HG02759 (cell line): ENCODE measurements around the gene PTP4A2.
"Not testable (repeated sequence)": the region's sequence is repeated elsewhere in the genome, so short reads cannot be mapped to it uniquely, and the experiment has no call there.

Source experiments
- ATAC-seq: cut with Tn5 transposase; IDR thresholded peaks from one replicate; pipeline ENCODE4 v1.9.1; 2021; ENCODE audit warnings: mild to moderate bottlenecking, moderate library complexity; ENCODE audit not compliant: unreplicated experiment

The PTP4A2 gene

DNA sequence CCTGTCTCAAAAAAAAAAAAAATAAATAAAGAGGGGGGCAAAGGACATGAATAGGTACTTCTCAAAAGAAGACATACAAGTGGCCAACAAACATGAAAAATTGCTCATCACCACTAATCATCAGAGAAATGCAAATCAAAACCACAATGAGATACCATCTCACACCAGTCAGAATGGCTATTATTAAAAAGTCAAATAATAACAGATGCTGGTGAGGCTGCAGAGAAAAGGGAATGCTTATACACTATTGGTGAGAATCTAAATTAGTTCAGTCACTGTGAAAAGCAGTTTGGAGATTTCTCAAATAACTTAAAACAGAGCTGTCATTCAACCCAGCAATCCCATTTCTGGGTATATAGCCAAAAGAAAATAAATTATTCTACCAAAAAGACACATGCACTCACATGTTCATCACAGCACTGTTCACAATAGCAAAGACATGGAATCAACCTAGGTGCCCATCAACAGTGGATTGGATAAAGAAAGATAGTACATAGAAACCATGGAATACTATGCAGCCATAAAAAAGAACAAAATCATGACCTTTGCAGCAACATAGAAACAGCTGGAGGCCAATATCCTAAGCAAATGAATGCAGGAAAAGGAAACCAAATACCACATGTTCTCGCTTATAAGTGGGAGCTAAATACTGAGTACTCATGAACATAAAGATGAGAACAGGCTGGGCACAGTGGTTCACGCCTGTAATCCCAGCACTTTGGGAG is 42.5 kb downstream of the PTP4A2 start:
- ATAC-seq: not testable (repeated sequence)

DNA sequence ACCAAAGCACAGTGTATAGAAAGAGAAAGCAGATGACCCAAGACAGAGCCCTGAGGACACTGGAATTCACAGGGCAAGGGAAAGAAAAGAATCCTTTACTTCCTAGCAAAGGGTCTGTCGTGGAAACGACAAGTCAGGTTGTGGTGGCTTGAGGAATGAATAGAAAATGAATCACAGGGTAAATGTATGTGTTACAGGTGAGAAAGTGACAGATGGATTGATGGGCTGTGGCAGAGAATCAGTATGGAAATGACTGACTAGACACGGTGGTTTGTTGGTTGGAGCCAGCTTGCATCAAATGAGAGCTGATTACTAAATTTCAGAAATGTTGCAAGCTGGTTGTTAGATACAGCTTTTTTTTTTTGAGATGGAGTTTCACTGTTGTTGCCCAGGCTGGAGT is 46.9 kb downstream of the PTP4A2 start:
- no peak for ATAC-seq

DNA sequence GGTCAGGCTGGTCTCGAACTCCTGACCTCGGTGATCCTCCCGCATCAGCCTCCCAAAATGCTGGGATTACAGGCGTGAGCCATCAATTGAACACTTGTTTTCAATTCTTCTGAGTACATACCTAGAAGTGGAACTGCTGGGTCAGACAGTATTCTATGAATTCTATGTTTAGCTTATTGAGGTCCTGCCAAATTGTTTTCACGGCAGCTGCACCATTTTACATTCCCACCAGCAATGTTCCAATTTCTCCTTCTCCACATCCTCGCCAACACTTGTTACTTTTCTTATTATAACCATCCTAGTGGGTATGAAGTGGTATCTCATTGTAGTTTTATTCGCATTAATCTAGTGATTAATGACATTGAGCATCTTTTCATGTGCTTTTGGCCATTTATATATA is 49.9 kb downstream of the PTP4A2 start:
- no peak for ATAC-seq

DNA sequence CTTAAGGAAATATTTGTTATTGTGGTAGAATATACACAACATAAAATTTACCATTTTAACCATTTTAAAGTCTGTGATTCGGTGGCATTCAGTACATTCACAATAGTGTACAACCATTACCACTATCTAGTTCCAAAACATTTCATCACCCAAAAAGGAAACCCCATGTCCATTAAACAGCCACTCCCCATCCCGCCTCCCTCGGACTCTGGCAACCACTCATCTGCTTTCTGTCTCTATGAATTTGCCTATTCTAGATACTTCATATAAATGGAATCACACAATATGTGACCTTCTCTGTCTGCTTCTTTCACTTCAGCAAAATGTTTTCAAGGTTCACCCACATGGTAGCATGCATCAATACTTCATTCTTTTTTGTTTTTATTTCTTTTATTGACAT is 51.3 kb downstream of the PTP4A2 start:
- no peak for ATAC-seq

DNA sequence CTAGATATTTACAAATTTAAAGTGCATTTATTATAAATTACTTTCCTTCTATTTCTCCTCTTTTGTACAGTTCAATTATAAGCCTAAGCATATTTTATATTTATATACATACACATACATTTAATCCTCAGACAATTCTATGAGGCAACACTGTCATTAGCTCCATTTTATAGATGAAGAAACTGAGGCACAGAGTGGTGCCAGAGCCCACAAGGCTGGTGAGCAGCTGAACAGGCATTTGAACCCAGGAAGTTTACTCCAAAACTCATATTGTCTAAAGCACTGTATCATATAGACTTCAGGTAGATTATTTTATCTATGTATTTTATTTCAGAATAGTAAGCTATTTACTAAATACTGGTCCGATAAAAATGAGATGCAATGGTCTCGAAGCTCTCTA is 52.3 kb downstream of the PTP4A2 start:
- ATAC-seq: no peak

DNA sequence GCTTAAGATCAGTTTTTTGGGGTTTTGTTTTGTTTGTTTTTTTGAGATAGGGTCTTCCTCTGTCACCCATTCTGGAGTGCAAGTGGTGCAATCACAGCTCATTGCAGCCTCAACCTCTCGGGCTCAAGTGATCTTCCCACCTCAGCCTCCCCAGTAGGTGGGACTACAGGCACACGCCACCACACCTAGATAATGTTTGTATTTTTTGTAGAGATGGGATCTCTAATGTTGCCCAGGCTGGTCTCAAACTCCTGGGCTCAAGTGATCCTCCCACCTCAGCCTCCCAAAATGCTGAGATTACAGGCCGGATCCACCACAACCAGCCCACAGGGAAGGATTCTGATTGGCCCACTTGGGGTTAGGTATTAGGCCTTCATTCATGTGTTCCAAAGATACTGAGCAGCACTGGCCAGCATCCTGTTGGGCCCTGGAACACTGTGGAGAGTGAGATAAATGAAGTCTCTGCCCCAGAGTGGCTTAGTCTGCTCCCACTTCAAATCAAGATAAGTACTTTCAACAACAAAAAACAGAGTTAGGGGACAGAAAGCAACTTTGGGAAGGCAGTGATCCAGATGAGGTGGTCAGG is 54.7 kb downstream of the PTP4A2 start:
- ATAC-seq: no peak

DNA sequence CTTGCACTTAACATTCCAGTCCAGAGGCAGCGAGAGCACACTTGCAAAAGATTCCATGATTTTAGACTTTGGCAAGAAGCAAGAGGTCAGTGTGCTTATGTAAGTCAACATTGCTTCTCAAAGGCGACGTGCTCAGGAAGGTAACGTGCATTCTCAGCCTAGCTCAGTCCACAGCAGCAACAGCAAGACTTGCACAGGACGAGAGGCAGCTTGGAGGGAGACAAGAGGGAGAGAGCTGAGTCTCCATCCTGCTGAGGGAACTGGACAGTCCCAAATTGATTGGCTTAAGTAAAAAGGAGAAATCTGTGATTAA is 56.5 kb downstream of the PTP4A2 start:
- ATAC-seq: no peak

DNA sequence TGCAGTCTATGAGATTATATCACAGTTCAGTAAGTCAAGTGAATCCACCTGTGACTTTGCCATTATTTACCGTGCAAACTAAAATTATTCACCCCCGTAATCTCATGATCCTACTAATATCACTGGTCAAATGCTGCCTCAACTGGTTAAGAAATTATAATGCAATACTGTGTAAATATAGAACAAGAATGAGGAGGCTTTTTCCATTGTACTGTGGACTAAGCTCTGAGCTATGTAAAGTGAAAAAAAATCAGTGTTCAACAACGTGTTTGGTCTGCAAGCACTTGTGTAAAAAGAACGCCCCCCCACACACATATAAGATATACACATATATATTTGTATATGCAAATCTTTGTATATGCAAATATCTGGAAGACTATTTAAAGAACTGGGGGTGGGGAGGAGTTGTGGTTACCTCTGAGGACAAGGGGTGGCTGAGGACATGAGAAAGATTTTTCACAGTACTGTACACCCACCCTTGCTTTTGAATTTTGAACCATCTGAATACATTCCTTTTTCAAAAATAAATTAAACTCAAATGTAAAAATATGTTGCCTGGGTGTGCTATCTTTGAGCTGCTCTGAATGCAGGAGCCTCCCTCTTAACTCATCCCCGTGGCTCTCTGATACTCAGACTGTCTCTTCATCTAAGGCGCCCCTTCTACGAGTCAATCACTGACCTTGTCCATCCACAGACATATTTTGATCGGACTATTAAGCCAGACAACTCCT is 57.0 kb downstream of the PTP4A2 start:
- ATAC-seq: no peak

DNA sequence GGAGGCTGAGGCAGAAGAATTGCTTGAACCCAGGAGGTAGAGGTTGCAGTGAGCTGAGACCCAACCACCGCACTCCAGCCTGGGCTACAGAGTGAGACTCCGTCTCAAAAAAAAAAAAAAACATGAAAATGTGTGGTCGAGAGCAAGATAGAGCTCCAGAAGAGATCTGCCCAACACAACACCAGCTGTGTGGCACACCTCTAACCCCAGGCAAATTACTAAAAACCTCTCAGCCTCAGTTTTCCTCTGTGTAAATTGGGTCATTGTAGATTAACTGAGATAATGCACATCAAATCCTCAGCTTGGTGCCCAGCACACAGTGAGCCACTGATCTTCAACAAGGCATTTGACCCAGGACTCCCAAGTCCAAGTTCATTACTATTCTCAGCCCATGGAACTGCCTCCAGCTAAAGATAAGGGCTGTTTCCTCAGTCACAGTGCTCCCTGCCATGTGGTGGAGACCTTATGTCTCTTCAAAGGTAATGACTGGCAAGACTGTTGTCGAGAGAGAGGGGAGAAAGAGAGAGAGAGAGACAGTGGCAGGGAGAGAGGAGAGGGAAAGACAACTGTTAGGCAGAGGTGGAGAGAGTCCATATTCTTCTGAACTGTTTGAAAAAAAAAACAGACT is 58.1 kb downstream of the PTP4A2 start:
- no peak for ATAC-seq

DNA sequence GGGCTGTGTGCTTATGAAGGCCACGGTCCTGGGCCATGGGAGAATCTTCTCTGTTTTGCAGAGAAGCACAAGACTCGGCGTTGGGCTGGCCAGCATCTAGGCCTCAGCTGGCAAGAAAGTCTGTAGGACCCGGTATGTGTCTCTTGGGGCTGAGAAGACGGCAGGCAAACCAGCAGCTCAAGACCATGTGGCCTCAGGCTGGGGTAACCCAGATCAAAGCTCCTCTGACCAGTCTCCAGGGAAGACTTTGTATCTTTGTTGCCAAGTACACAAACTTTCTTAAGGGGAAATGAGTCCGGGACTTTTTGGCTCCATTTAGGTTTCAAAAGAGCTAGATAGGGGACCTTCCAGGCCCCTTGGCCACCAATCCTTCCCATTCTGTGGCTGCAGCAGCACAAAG is 60.1 kb downstream of the PTP4A2 start:
- no peak for ATAC-seq

DNA sequence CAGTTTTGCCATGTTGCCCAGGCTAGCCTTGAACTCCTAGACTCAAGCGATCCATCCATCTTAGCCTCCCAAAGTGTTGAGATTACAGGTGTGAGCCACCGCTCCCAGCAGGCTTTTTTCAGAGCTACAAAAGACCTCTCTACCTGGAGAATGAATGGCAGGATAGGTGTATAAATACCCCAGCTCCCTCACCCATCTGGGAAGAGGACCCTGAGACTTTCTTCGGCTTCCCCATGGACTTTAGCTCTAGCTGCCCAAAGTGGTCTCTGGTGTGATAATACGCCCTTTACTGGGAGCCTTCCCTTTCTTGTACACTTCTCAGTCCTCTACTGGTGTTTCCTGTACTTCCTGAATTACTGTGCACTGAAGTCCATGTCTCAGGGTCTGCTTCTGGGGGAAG is 60.6 kb downstream of the PTP4A2 start:
- ATAC-seq: no peak

DNA sequence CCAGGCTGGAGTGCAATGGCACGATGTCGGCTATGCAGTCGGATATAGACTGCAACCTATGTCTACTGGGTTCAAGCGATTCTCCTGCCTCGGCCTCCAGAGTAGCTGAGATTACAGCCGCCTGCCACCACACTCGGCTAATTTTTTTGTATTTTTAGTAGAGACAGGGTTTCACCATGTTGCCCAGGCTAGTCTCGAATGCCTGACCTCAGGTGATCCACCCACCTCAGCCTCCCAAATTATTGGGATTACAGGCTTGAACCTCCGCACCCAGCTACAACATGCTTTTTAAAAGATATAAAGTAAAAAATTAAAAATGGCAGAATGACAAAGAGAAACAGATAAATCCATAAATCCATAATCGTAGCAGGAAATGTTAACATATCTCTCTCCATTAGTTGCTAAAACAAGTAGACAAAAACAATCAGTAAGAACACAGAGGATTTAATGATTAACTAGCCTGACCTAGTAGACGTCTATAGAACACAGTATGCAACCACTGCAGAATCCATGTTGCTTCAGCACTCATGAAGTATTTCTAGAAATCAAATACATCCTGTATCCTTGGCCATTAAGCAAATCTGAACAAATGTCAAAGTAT is 62.4 kb downstream of the PTP4A2 start:
- no peak for ATAC-seq

DNA sequence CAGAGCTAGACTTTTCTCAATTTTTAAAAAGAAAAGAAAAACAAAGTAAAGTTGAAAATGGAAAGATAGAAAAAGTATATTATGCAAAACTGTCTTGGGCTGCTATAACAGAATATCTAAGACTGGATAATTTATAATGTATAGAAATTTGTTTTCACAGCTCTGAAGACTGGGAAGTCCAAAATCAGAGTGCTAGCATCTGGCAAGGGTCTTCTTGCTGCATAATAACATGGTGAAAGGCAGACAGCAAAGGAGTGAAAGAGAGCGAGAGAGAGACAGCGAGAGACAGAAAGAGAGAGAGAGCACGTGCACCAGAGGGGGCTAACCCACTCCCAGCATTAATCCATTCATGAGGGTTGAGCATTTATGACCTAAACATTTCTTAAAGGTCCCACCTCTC is 63.2 kb downstream of the PTP4A2 start:
- no peak for ATAC-seq

DNA sequence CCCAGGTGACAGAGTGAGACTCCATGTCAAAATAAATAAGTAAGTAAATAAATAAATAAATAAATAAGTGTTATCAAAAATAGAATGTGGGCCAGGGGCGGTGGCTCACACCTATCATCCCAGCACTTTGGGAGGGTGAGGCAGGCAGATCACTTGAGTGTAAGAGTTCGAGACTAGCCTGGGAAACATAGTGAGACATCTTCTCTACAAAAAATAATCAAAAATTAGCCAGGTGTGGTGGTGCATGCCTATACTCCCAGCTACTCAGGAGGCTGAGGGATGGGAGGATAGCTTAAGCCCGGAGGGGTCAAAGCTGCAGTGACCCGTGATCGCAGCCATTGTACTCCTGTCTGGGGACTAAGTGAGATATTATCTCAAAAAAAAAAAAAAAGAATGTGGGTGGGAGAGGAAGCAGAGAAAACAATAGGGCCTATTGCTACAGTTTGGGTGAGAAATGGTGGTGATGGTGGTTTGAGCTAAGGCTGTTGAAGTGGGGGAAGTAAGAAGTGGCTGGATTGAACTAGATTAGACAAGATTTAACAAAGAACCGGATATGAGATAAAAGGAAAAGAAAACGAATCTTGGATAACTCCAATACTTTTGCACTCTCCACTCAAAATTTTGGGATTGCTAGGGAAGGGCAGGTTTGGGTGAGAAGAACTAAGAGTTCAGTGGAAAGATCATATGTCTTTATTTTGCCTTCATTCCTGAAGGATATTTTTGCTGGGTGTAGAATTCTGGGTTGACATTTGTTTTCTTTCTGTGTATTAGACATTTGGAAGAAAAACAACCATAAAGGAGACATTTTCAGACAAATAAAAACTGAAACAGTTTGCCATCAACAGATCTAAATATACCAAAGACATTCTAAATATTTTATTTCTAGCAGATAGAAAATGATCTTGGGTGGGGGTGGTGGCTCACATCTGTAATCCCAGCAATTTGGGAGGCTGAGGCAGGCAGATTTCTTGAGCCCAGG is 65.2 kb downstream of the PTP4A2 start:
- ATAC-seq: no peak

DNA sequence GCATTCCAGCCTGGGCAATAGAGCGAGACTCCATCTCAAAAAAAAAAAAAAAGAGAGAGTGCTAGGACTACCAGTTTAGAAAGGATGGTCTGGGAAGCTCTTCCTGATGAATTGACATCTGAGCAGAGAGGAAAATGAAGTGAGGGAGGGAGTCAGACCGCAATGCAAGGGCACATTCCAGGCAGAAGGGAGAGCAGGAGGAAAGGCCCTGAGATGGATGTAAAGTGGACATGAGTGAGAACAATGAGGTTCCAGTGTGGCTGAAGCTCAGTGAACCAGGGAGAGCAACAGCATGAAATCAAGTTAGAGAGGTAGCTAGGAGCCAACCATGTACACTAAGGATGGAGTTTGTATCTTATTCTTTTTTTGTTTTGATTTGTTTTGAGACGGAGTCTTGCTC is 66.5 kb downstream of the PTP4A2 start:
- no peak for ATAC-seq

DNA sequence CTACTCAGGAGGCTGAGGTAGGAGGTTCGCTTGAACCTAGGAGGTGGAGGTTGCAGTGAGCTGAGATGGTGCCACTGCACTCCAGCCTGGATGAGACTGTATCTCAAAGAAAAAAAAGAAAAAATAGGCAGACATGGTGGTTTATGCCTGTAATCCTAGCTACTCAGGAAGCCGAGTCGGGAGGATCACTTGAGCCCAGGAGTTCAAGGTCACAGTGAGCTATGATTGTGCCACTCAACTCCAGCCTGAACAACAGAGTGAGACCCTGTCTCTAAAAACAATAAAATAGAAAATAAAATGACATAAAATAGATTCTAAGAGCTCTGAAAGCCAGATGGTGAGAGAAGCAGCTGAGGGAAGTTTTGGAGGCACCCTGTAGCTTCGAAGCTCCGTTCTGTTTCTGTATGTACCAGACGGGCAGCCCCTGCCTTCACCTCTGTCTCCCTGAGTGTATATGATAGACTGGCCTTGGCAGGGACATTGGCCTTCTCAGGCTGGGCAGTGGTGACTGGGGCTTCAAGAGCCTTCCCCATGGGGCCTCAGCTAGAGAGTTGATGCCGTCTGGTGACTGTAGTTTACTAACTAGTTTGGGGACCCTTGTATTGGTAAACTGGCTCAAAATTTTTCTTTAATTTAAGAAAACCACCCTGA is 68.0 kb downstream of the PTP4A2 start:
- no peak for ATAC-seq

DNA sequence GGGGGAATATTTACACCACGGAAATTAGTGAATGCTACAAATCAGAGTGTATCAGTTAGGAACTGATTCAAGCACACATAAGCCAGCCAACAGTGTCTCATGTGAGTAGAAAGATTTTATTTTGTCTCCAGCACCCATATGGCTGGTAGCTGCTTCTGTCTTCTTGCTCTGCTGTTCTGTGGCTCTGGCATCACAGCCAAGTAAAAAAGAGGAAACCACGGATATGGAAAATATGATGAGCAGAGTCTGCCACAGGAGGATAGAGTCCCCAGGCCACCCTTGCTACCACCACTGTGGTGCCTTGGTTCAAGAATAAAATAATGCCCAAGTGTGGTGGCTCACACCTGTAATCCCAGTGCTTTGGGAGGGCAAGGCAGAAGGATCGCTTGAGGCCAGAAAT is 68.7 kb downstream of the PTP4A2 start:
- ATAC-seq: no peak

DNA sequence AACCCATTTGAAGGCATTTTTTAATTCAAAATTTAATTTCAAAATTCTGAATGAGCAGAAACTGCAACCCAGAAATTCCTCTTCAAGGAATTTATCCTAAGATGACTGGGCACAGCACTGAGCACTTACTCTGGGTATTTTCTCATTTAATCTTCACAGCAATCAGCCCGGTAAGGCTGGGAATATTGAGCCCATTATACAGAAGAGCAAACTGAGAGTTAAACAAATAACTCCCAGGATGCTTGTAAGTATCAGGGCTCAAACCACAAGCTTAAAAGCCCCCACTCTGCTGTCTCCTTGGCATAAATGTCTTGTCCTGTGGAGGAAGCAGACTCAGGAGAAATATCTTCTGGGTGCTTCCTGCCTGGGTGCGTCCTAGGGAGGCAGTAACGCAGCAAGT is 69.3 kb downstream of the PTP4A2 start:
- ATAC-seq: no peak

DNA sequence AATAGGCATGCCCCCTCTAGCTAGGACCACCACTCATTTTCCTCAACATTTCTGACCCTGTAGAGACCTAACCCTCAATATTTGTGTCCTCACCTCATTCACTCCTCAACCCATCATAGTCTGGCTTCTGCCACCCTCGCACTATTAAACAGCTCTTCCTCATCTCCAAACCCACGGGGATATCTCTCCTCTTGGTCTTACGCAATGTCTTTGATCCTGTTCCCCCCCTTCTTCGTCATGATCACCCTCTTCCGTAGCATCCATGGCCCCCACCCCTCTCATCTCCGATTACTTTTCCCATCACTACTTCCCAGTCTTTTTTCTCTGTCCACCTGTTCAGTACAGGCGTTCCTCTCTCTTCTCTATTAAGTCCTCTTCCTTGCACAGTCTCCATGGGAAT is 70.6 kb downstream of the PTP4A2 start:
- ATAC-seq: no peak

DNA sequence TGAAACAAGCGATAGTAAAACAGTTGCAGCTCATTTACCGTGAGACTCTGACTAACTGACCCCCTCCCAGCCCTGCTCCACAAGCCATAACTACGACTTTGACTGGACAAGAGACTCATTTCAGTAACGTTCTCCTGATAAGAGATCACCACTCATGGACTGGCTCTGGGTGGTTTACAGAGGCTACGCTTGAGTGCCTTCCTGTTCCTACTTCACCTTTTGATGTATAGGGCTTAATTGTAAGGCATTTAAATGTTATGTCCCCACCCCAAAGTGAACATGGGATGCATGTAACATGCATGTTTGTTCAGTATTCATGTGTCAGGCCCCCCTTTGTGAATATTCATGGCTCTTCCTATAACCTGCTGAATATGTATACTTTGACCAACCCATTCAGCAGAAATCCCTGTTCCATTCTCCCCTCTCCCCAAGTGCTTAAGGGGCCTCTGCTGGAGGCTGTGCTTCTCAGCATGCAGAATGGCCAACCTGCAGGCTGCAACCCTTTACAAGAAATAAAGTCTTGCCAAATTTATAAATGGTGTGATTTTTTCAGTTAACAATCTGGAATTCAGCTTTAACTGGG is 71.6 kb downstream of the PTP4A2 start:
- ATAC-seq: no peak
